HG02763 (cell line): ENCODE data around the gene HOXC12.

Source experiments
- ATAC-seq: cut with Tn5 transposase; IDR thresholded peaks from one replicate; pipeline ENCODE4 v1.9.1; 2021; ENCODE audit warnings: mild to moderate bottlenecking, moderate library complexity; ENCODE audit not compliant: unreplicated experiment

Gene HOXC12

GRCh38 chr12:53971129-53971528 is 16.4 kb downstream of the HOXC12 start:
- ATAC-seq = no peak

GRCh38 chr12:53971686-53972085 is 17.0 kb downstream of the HOXC12 start:
- no peak for ATAC-seq

- ATAC-seq = no peak
Measured at GRCh38 chr12:53972152-53972702, 17.5 kb downstream of the HOXC12 start.

- ATAC-seq = no peak
Measured at GRCh38 chr12:53972722-53973235, 18.1 kb downstream of the HOXC12 start, which contains the start of gene HOXC11. Gene HOXC11, plus strand, starts transcription at chr12:53973126. Its CDS starts 116 bp downstream, at chr12:53973242.

GRCh38 chr12:53973236-53974042 is 18.7 kb downstream of the HOXC12 start:
- ATAC-seq = no peak

GRCh38 chr12:53974084-53975063 is 19.7 kb downstream of the HOXC12 start, which contains the start of gene HOTAIR:
Gene HOTAIR, minus strand, starts transcription at chr12:53974954.
- ATAC-seq = no peak

GRCh38 chr12:53975064-53975471 is 20.4 kb downstream of the HOXC12 start:
- no peak for ATAC-seq

GRCh38 chr12:53975479-53976152 is 20.9 kb downstream of the HOXC12 start:
- ATAC-seq = no peak

GRCh38 chr12:53976172-53976822 is 21.6 kb downstream of the HOXC12 start:
- no peak for ATAC-seq

GRCh38 chr12:53976823-53977595 is 22.3 kb downstream of the HOXC12 start:
- ATAC-seq = no peak

GRCh38 chr12:53977596-53978445 is 23.1 kb downstream of the HOXC12 start:
- ATAC-seq = no peak

- no peak for ATAC-seq
Measured at GRCh38 chr12:53978477-53979356, 24.0 kb downstream of the HOXC12 start.

- no peak for ATAC-seq
Measured at GRCh38 chr12:53980104-53980801, 25.6 kb downstream of the HOXC12 start.

- no peak for ATAC-seq
Measured at GRCh38 chr12:53980802-53981496, 26.2 kb downstream of the HOXC12 start.

GRCh38 chr12:53981634-53982565 is 27.2 kb downstream of the HOXC12 start:
- no peak for ATAC-seq
